IPS DF 6.9 (cell line): Measurements from ENCODE around the gene PARP14.
A peak's percentile ranks its signal among the peaks of the same experiment; 100 is the strongest.
"Not testable (repeated sequence)": the region's sequence is repeated elsewhere in the genome, so short reads cannot be mapped to it uniquely, and the experiment has no call there.

Experiments
- DNase-seq: peaks from one replicate; pipeline ENCODE4 v3.0.0-alpha.2; 2013; ENCODE audit warnings: low read depth, low spot score
- H3K27ac ChIP-seq: one replicate; pipeline ENCODE4 v1.5.1; 2013; ENCODE audit warnings: low read length, control low read depth
- H3K27me3 ChIP-seq: 2 replicates; pipeline ENCODE4 v1.6.1; 2013; ENCODE audit warnings: mild to moderate bottlenecking, low read length; ENCODE audit not compliant: control insufficient read depth, insufficient read depth
- H3K36me3 ChIP-seq: 2 replicates; pipeline ENCODE4 v1.6.1; 2013; ENCODE audit warnings: low read length; ENCODE audit not compliant: control insufficient read depth, insufficient read depth
- H3K4me1 ChIP-seq: 2 replicates; pipeline ENCODE4 v1.6.1; 2013; ENCODE audit warnings: low read length; ENCODE audit not compliant: control insufficient read depth, insufficient read depth
- H3K4me3 ChIP-seq: 2 replicates; pipeline ENCODE4 v1.5.1; 2013; ENCODE audit warnings: mild to moderate bottlenecking, low read length
- H3K9me3 ChIP-seq: 2 replicates; pipeline ENCODE4 v1.6.1; 2013; ENCODE audit warnings: low read length, inconsistent platforms; ENCODE audit not compliant: control insufficient read depth, insufficient read depth
- WGBS: extraction: QIAGEN DNeasy Blood & Tissue Kit; methylation state at CpG from one replicate; pipeline ENCODE4 v1.1.7; 2013; ENCODE audit warnings: mixed read lengths, missing lambda C conversion rate; ENCODE audit not compliant: insufficient read length, insufficient coverage; 5-methylcytosine and 5-hydroxymethylcytosine counted together

Gene PARP14

GRCh38 chr3:122677216-122677615, 3.4 kb upstream of the PARP14 start:
- WGBS = no CpG with 5 or more reads among the region's 1 CpG
- Histone ChIP-seq H3K27ac (no peak overlapping the region), H3K9me3 (no peaks in the 10 kb centered on the region), H3K27me3 (no peaks in the 10 kb centered on the region), H3K4me3 (no peak overlapping the region), H3K4me1 (peaks cover 6% of the 10 kb centered on the region; the same call in 1 of the 2 replicates), H3K36me3 (no peaks in the 10 kb centered on the region)
- DNase-seq = no peak

DNA sequence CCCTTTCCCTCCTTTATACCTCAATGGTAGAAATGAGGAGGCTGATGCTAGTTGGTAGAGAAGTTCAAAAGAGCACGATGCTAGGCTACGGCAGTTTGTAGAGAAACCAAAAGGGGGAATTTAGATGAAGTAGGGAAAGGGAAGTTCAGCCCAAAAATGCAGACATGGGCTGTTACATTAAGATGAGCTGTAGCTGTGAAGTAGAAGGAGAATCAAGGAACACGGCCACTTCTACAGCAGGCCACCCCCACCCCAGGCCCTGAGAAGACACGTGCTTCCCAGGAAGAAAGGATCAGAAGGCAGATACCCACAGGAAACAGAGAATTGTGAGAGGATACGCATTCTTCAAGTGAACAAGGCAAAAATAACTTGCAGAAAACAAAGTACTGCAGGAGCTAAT, 2.1 kb upstream of the PARP14 start:
- H3K4me1 ChIP-seq = peaks cover 6% of the 10 kb centered on the region; the same call in 1 of the 2 replicates
- no peaks in the 10 kb centered on the region for H3K27me3 ChIP-seq
- no CpG with 5 or more reads among the region's 5 CpGs for WGBS
- no peak overlapping the region for H3K27ac ChIP-seq
- DNase-seq = no peak
- no peaks in the 10 kb centered on the region for H3K36me3 ChIP-seq
- no peak overlapping the region for H3K4me3 ChIP-seq
- H3K9me3 ChIP-seq = no peaks in the 10 kb centered on the region

DNA sequence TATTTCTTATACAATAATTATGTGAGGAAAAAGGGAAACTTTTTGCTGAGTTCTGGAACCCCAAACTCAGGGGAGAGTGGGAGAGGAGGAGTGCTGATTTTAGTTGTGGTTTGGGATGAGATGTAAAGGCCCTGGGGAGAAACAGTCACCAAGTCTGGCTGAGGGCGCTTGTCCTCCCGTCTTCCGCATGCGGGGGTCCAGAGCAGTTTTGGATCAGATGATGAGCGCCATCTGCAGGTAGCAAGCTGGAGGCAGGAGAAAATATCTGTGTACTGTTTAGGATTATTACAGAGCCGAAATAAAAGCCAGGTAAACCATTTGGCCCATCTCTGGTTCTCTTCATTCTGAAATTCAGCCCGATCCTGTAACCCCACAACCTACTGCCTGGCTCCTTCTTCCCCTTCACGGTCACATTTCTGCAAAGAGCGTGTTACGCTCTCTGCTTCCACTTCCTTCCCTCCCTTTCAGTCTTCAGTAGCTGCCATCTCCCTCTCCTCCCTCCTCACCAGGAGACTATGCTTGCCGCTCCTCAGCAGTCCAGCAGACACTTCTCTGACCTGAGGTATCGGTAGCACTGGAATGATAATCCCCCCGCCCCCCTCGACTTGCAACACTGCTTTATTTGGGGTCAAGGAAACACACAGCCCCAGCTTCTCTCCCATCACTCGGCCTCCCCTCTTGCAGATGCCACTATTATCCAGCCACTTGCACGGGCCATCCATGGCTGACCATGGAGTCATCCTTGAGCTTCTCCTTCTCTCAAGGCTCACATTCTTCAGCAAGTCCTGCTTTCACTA, 1.4 kb upstream of the PARP14 start:
- Histone ChIP-seq H3K27ac (no peak overlapping the region), H3K36me3 (no peaks in the 10 kb centered on the region), H3K4me3 (no peak overlapping the region), H3K9me3 (no peaks in the 10 kb centered on the region), H3K27me3 (no peaks in the 10 kb centered on the region), H3K4me1 (peaks cover 6% of the 10 kb centered on the region; the same call in 1 of the 2 replicates)
- no CpG with 5 or more reads among the region's 16 CpGs for WGBS
- DNase-seq = peak; percentile 58

- Histone ChIP-seq H3K9me3 (no peaks in the 10 kb centered on the region), H3K4me1 (peaks cover 6% of the 10 kb centered on the region; the same call in 1 of the 2 replicates), H3K27ac (no peak overlapping the region), H3K4me3 (peak overlapping the region; percentile 86; the same call in 1 of the 2 replicates), H3K36me3 (no peaks in the 10 kb centered on the region), H3K27me3 (no peaks in the 10 kb centered on the region)
- no CpG with 5 or more reads among the region's 10 CpGs for WGBS
- no peak for DNase-seq
These were observed 661 bp upstream of the PARP14 start for GRCh38 chr3:122679882-122680474.

DNA sequence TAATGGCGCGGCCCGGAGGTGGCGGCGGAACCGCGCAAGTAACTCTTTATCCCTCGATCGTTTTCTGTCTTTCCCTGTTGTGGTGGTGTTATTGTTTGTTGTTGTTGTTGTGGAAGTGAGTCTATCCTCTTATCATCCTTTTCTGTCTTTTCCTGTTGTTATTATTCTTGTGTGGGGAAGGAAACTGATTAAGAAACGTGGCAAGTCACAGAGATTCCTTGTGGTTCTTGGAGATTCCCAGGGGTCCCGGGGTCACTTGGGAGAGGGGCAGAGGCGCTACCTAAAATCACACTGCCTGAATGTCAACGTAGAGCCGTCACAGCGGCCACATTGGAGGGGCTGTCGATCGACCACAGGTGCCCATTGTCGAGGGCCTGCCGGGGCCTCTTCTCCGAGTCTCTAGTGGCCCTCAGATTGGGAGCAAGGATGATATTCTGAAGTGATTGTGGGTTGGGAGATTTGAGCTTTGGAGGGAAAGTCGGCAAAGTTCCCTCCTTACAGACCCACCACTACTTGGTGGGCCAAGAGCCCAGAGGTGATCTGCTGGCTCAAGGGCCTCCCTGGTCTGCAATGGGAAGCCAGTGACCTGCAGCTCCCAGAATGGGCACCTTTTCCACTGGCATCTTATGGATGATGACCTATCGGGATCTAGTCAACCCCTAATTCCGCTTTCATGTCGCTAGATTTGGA, 790 bp downstream of the PARP14 start:
- WGBS = no CpG with 5 or more reads among the region's 24 CpGs

DNA sequence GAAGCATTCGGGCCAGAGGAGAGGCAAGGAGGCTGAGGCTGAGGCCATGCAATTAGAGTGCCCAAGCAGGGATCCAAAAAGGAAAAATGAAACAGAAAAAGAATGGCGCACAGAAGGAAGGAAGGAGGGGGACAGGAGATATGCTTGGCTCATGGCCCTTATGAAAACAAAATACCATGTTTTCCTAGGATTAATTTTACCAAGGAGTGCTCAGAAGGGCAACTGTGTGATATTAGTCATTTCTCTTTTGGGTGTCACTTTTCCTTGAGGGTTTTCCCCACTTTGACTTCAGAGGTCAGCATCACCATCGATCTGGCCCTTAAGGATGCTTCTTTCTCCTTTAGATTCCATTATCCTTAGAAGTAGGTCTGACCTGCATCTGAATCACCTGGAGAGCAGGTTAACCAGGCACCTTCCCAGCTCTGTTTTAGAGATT, 1.4 kb downstream of the PARP14 start:
- peaks cover 6% of the 10 kb centered on the region; the same call in 1 of the 2 replicates for H3K4me1 ChIP-seq
- no peaks in the 10 kb centered on the region; the same call in 1 of the 2 replicates for H3K36me3 ChIP-seq
- H3K9me3 ChIP-seq = no peaks in the 10 kb centered on the region
- no peak overlapping the region for H3K4me3 ChIP-seq
- no peak for DNase-seq
- no peak overlapping the region for H3K27ac ChIP-seq
- no peaks in the 10 kb centered on the region for H3K27me3 ChIP-seq
- no CpG with 5 or more reads among the region's 3 CpGs for WGBS

More for the DNA sequence above, 790 bp downstream of the PARP14 start:
- H3K36me3 ChIP-seq = no peaks in the 10 kb centered on the region
- H3K4me3 ChIP-seq = peak overlapping the region; percentile 86; the same call in 1 of the 2 replicates
- no peak for DNase-seq
- H3K4me1 ChIP-seq = peaks cover 6% of the 10 kb centered on the region; the same call in 1 of the 2 replicates
- no peaks in the 10 kb centered on the region for H3K9me3 ChIP-seq
- H3K27ac ChIP-seq = no peak overlapping the region
- H3K27me3 ChIP-seq = no peaks in the 10 kb centered on the region

GRCh38 chr3:122682778-122683411, 2.3 kb downstream of the PARP14 start:
- H3K9me3 ChIP-seq, H3K4me1 ChIP-seq, H3K4me3 ChIP-seq, H3K27ac ChIP-seq, H3K27me3 ChIP-seq, DNase-seq, H3K36me3 ChIP-seq: not testable (repeated sequence)
- no CpG with 5 or more reads among the region's 11 CpGs for WGBS

- DNase-seq = no peak
- Histone ChIP-seq H3K36me3 (peaks cover 6% of the 10 kb centered on the region; the same call in 1 of the 2 replicates), H3K4me3 (no peak overlapping the region), H3K27me3 (no peaks in the 10 kb centered on the region), H3K27ac (no peak overlapping the region), H3K4me1 (no peaks in the 10 kb centered on the region), H3K9me3 (no peaks in the 10 kb centered on the region)
- WGBS = no CpG with 5 or more reads among the region's 2 CpGs
These were observed 6.7 kb downstream of the PARP14 start for GRCh38 chr3:122687298-122687697.

GRCh38 chr3:122688996-122689395, 8.4 kb downstream of the PARP14 start:
- Histone ChIP-seq H3K27ac (no peak overlapping the region), H3K4me1 (no peaks in the 10 kb centered on the region), H3K36me3 (peaks cover 6% of the 10 kb centered on the region; the same call in 1 of the 2 replicates), H3K9me3 (no peaks in the 10 kb centered on the region), H3K27me3 (no peaks in the 10 kb centered on the region), H3K4me3 (no peak overlapping the region)
- no CpG with 5 or more reads among the region's 4 CpGs for WGBS
- no peak for DNase-seq

DNA sequence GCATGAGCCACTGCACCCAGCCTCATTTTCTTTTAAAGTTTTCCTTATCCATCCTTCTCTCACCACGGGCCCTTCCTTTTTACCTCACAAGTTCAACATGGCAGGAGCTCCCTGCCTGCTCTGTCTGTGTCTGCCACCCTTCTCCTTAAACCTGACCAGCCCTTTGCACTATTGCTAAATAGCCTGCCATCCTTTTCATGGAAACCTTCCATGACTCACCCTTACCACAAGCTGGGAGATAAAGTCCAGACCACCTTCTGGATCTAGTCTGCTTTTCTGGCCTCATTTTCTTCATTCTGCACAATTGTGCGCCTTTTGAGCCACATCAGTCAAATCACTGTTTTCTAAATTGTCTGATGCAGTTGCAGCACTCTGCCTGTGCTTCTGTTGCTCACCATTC, 8.9 kb downstream of the PARP14 start:
- Histone ChIP-seq H3K27ac (no peak overlapping the region), H3K27me3 (no peaks in the 10 kb centered on the region), H3K9me3 (no peaks in the 10 kb centered on the region), H3K4me1 (no peaks in the 10 kb centered on the region), H3K36me3 (peaks cover 6% of the 10 kb centered on the region; the same call in 1 of the 2 replicates), H3K4me3 (no peak overlapping the region)
- no CpG with 5 or more reads among the region's 2 CpGs for WGBS
- DNase-seq = no peak
